GM12878 (cell line): ENCODE results near the gene RPAP3. TPM values are rescaled to one million over a fixed set of nuclear protein-coding genes. Genes with fewer than 3 reads are reported as not detected.

ENCODE experiments used
- ATAC-seq: fragments of 200-7000 bp; cut with Tn5 transposase; 3 replicates; pipeline ENCODE4 v1.9.1; 2020; ENCODE audit warnings: mild to moderate bottlenecking, moderate library complexity
- BruUV-seq: library from RNA; stranded (reverse); fragments of 400-500 nt; replicated peaks from 2 replicates; lab custom pipeline; 2021; lab: Mats Ljungman, UMichigan
- CTCF ChIA-PET: fragments of 300-600 bp; sonication (Branson Sonifier 250); formaldehyde crosslinking; extraction: SDS; loops from one replicate; lab custom pipeline; 2021; ENCODE audit warnings: inconsistent platforms; lab: Yijun Ruan, JAX
- POLR2A ChIA-PET: fragments of 350-600 bp; formaldehyde crosslinking; extraction: SDS; loops from one replicate; lab custom pipeline; 2021; ENCODE audit warnings: inconsistent platforms; lab: Charles Lee
- RAD21 ChIA-PET: fragments of 300-600 bp; sonication (Branson Sonifier 250); formaldehyde crosslinking; loops from one replicate; lab custom pipeline; 2023; ENCODE audit warnings: antibody characterized with exemption; ENCODE audit not compliant: unreplicated experiment; lab: Charles Lee
- SMC1A ChIA-PET: fragments of 300-600 bp; sonication (Branson Sonifier 250); formaldehyde crosslinking; loops from one replicate; lab custom pipeline; 2023; ENCODE audit not compliant: unreplicated experiment, uncharacterized antibody; lab: Charles Lee
- DNase-seq: peaks from one replicate; pipeline ENCODE4 v3.0.0-alpha.2; 2011; ENCODE audit warnings: low read depth, low spot score
- FAIRE-seq: peaks from 3 replicates; lab custom pipeline; 2011; peaks lifted over from hg19 to GRCh38; lab: Jason Lieb, UNC
- H2AFZ ChIP-seq: 2 replicates; pipeline ENCODE4 v1.6.0; 2011; ENCODE audit warnings: low read depth, low read length, control low read depth; ENCODE audit not compliant: control insufficient read depth
- H3K27ac ChIP-seq: 2 replicates; pipeline ENCODE4 v1.5.1; 2011; ENCODE audit warnings: control low read depth; ENCODE audit not compliant: control insufficient read depth, insufficient read depth
- H3K27me3 ChIP-seq, 2 experiments: replicated peaks in 1 of 2; 2 replicates each; pipeline versions ENCODE4 v1.6.0 to v1.6.1; 2011; ENCODE audit warnings: low read length in 1 of 2; ENCODE audit not compliant: control insufficient read depth in 2 of 2, insufficient read depth in 2 of 2
- H3K36me3 ChIP-seq, 2 experiments: 2 replicates each; pipeline ENCODE4 v1.5.1; 2011; ENCODE audit warnings: low read length in 1 of 2; ENCODE audit not compliant: control insufficient read depth in 2 of 2, insufficient read depth in 2 of 2
- H3K4me1 ChIP-seq: 2 replicates; pipeline ENCODE4 v1.6.1; 2011; ENCODE audit warnings: mild to moderate bottlenecking, low read length, moderate library complexity, mixed read lengths; ENCODE audit not compliant: control insufficient read depth, insufficient read depth
- H3K4me2 ChIP-seq: 2 replicates; pipeline ENCODE4 v1.6.0; 2011; ENCODE audit warnings: control low read depth; ENCODE audit not compliant: control insufficient read depth, insufficient read depth
- H3K4me3 ChIP-seq: fragments of 200-600 bp; sonication (generic); 2 replicates; pipeline ENCODE4 v1.5.1; 2016
- H3K79me2 ChIP-seq: 2 replicates; pipeline ENCODE4 v1.6.0; 2011; ENCODE audit warnings: low read length; ENCODE audit not compliant: control insufficient read depth, insufficient read depth
- H3K9ac ChIP-seq: 2 replicates; pipeline ENCODE4 v1.8.0; 2011; ENCODE audit warnings: low read length, control low read depth, mixed read lengths; ENCODE audit not compliant: control insufficient read depth, insufficient read depth
- H3K9me3 ChIP-seq: replicated peaks from 3 replicates; pipeline ENCODE4 v1.5.1; 2011; ENCODE audit warnings: mild to moderate bottlenecking, low read length; ENCODE audit not compliant: control insufficient read depth, insufficient read depth
- H4K20me1 ChIP-seq: 2 replicates; pipeline ENCODE4 v1.6.0; 2011; ENCODE audit not compliant: control insufficient read depth, insufficient read depth
- ATF2 ChIP-seq: IDR thresholded peaks from 2 replicates; pipeline ENCODE4 v1.6.1; 2012; ENCODE audit warnings: low read length, inconsistent platforms
- CHD2 ChIP-seq: IDR thresholded peaks from 2 replicates; pipeline ENCODE4 v1.6.1; 2011; ENCODE audit warnings: low read depth, low read length, improper control_type of control experiment, borderline replicate concordance
- ESRRA ChIP-seq: IDR thresholded peaks from 2 replicates; pipeline ENCODE4 v1.6.1; 2012; ENCODE audit warnings: mild to moderate bottlenecking, low read length, improper control_type of control experiment
- JUND ChIP-seq: IDR thresholded peaks from 2 replicates; pipeline ENCODE4 v1.6.1; 2012; ENCODE audit warnings: low read depth, mild to moderate bottlenecking, low read length, improper control_type of control experiment, moderate library complexity
- KDM1A ChIP-seq: fragments of 200-600 bp; sonication (generic); IDR thresholded peaks from 2 replicates; pipeline ENCODE4 v1.6.1; 2016; ENCODE audit warnings: borderline replicate concordance
- MLLT1 ChIP-seq: fragments of 450-650 bp; IDR thresholded peaks from 2 replicates; pipeline ENCODE4 v1.6.1; 2016; ENCODE audit warnings: mild to moderate bottlenecking
- MTA2 ChIP-seq: fragments of 450-650 bp; IDR thresholded peaks from 2 replicates; pipeline ENCODE4 v1.6.1; 2016; ENCODE audit warnings: low read depth, mild to moderate bottlenecking, moderate library complexity
- MTA3 ChIP-seq: IDR thresholded peaks from 2 replicates; pipeline ENCODE4 v1.6.1; 2012; ENCODE audit warnings: low read length, inconsistent platforms, borderline replicate concordance
- MYB ChIP-seq: fragments of 150-350 bp; IDR thresholded peaks from 2 replicates; pipeline ENCODE4 v1.6.1; 2014; ENCODE audit warnings: mild to moderate bottlenecking, low read depth, low read length, borderline replicate concordance
- NBN ChIP-seq: fragments of 450-650 bp; IDR thresholded peaks from 2 replicates; pipeline ENCODE4 v1.6.1; 2016
- RAD51 ChIP-seq: fragments of 450-650 bp; IDR thresholded peaks from 2 replicates; pipeline ENCODE4 v1.6.1; 2016; ENCODE audit warnings: moderate library complexity, mild to moderate bottlenecking, inconsistent platforms
- REST ChIP-seq: IDR thresholded peaks from 2 replicates; pipeline ENCODE4 v1.6.1; 2012; ENCODE audit warnings: mild to moderate bottlenecking, low read depth, low read length
- TARDBP ChIP-seq: IDR thresholded peaks from 2 replicates; pipeline ENCODE4 v1.6.1; 2016; ENCODE audit warnings: borderline replicate concordance
- TCF3 ChIP-seq: IDR thresholded peaks from 2 replicates; pipeline ENCODE4 v1.6.1; 2012; ENCODE audit warnings: low read depth, mild to moderate bottlenecking, low read length, borderline replicate concordance; ENCODE audit not compliant: insufficient read depth
- TCF7 ChIP-seq: IDR thresholded peaks from 2 replicates; pipeline ENCODE4 v1.6.1; 2014; ENCODE audit warnings: antibody characterized with exemption, borderline replicate concordance
- ZNF384 ChIP-seq: IDR thresholded peaks from 2 replicates; pipeline ENCODE4 v1.6.1; 2012; ENCODE audit warnings: low read depth, mild to moderate bottlenecking, low read length, improper control_type of control experiment, borderline replicate concordance
- WGBS: methylation state at CpG from one replicate; pipeline ENCODE4 v1.1.6; 2016; ENCODE audit warnings: low lambda C conversion rate; ENCODE audit not compliant: insufficient replicate concordance, insufficient coverage; ENCODE audit errors: missing lambda C conversion rate; 5-methylcytosine and 5-hydroxymethylcytosine counted together
- in situ Hi-C: fragments of 300-500 bp; cut with MboI; formaldehyde crosslinking; loops from 9 replicates; pipeline ENCODE4 v1.14.3; 2018; ENCODE audit warnings: mixed read lengths
- intact Hi-C: fragments of 100-400 bp; cut with micrococcal nuclease; formaldehyde crosslinking; loops from one replicate; pipeline ENCODE4 v1.14.2; 2022; ENCODE audit not compliant: unreplicated experiment
- polyA plus RNA-seq, 11 experiments: library from polyadenylated mRNA; depleted of rRNA in 4 of 11; unstranded in 6 of 11; stranded (reverse) in 5 of 11; fragments of >200 nt; fragmentation: Nextera tagmentation in 4 of 11; fragmentation: Illumina TruSeq in 1 of 11; extraction: Ambion mirVana in 4 of 11; extraction: Trizol in 1 of 11; gene quantifications; 1 replicate in 1 of 11; 2 replicates in 10 of 11; pipeline versions ENCODE4 v1.2.1 to v1.2.3, GENCODE V29; 2011 to 2016; ENCODE audit warnings: inconsistent platforms in 2 of 11, missing spikeins in 2 of 11, low read depth in 1 of 11
- total RNA-seq, 4 experiments: library from RNA; depleted of rRNA in 3 of 4; stranded (reverse); fragments of >200 nt in 3 of 4; fragmentation: Illumina TruSeq in 1 of 4; extraction: Trizol in 1 of 4; gene quantifications; 2 replicates each; pipeline versions ENCODE4 v1.2.1 to v1.2.3, GENCODE V29; 2013 to 2021
- TF ChIP-seq, protein P1 (sequence below): IDR thresholded peaks from 2 replicates; pipeline ENCODE4 v1.6.1; 2011; ENCODE audit warnings: borderline replicate concordance, low read depth, mild to moderate bottlenecking, moderate library complexity, mixed read lengths, low read length; ENCODE audit not compliant: insufficient read depth; ENCODE audit errors: extremely low read length

Gene RPAP3
- total and polyA plus RNA-seq, 10 of the 15 experiments (the other 5 are each of a cell fraction or from before 2014, with no cell fraction given), result 14.1 to 50.6 (median 28.4) TPM

DNA sequence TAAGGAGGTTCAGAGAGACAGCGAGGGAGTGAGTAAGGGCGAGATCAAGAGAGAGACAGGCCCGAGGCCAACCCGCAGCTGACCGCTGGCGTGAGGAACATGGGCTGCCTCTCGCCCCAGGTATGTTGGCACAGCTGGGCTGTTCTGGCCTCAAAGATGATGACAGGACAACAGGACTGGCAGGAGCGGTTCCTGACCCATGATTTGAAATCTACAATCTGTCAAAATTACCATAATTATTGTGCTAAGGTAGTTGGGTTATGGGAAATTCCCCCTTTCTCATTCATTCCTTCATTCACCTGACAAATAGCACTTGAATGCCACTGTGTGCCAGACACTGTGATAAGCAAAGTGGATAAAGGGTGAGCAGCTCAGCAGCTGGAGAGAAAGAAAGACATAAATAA lies 24.5 kb upstream of the RPAP3 start:
- ChIA-PET CTCF (interaction anchor here (1.4 to 5.4 kb wide), 4 partner anchors 12 to 37 kb away, joined by 5 to 71 read pairs (median 18); no protein-coding TSS in a partner anchor), SMC1A (interaction anchor here (3.8 kb wide), 1 partner anchor 11 kb away, joined by 20 read pairs; no protein-coding TSS in a partner anchor)
- Histone ChIP-seq H2AFZ (no peak overlapping the region), H3K9me3 (no peaks in the 10 kb centered on the region), H3K27me3 (no peaks in the 10 kb centered on the region), H3K9ac (no peak overlapping the region), H3K36me3 (no peaks in the 10 kb centered on the region; a peak in 1 of 4 replicates), H4K20me1 (no peaks in the 10 kb centered on the region)
- in situ Hi-C loops, result no loop called here
- FAIRE-seq (no peak), DNase-seq (no peak)
- no peak for TF ChIP-seq ESRRA
- TF ChIP-seq MLLT1, result no peak
- no peak for TF ChIP-seq TARDBP
- TF ChIP-seq, protein P1, sequence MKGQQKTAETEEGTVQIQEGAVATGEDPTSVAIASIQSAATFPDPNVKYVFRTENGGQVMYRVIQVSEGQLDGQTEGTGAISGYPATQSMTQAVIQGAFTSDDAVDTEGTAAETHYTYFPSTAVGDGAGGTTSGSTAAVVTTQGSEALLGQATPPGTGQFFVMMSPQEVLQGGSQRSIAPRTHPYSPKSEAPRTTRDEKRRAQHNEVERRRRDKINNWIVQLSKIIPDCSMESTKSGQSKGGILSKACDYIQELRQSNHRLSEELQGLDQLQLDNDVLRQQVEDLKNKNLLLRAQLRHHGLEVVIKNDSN, result no peak
- TF ChIP-seq MYB, result no peak
- no peak for TF ChIP-seq MTA2
- no peak for TF ChIP-seq ATF2
- TF ChIP-seq MTA3, result no peak
- no peak for TF ChIP-seq TCF3
- no peak for TF ChIP-seq ZNF384
- no peak for TF ChIP-seq RAD51
- TF ChIP-seq TCF7, result no peak
- TF ChIP-seq NBN, result no peak
- no peak for TF ChIP-seq KDM1A
- no peak for TF ChIP-seq CHD2
- no peak for TF ChIP-seq REST
- TF ChIP-seq JUND, result no peak
- TF ChIP-seq, all 136 proteins: peak for 0
- 88% methylated on average over 8 of the region's 8 CpGs for WGBS
- H3K4me3 ChIP-seq, result no peak overlapping the region
- ChIA-PET RAD21 (no interaction called here), POLR2A (no interaction called here)
- intact Hi-C loops, result no loop called here
- BruUV-seq, result no TSS peak
- no peak overlapping the region for H3K27ac ChIP-seq
- no peak overlapping the region for H3K4me2 ChIP-seq
- peaks cover 18% of the 10 kb centered on the region for H3K4me1 ChIP-seq
- H3K79me2 ChIP-seq, result no peaks in the 10 kb centered on the region
- ATAC-seq, result no peak
